Measurements from ENCODE around the gene MELK.

GRCh38 chr9:36716496-36716895 lies 143.8 kb downstream of the MELK start:
- TF ChIP-seq CTCF (IDR thresholded peaks at IDR 0.05) = no peak
- no peak for TF ChIP-seq EP300 (IDR thresholded peaks at IDR 0.05)
